Measurements from ENCODE around the gene PAFAH1B2. TPM values are rescaled to one million over a fixed set of nuclear protein-coding genes. Genes with fewer than 3 reads are reported as not detected.
A peak's percentile ranks its signal among the peaks of the same experiment; 100 is the strongest.

PAFAH1B2 gene
- total RNA-seq, 2 experiments from 2014 or later = 59.9 to 62.8 TPM

DNA sequence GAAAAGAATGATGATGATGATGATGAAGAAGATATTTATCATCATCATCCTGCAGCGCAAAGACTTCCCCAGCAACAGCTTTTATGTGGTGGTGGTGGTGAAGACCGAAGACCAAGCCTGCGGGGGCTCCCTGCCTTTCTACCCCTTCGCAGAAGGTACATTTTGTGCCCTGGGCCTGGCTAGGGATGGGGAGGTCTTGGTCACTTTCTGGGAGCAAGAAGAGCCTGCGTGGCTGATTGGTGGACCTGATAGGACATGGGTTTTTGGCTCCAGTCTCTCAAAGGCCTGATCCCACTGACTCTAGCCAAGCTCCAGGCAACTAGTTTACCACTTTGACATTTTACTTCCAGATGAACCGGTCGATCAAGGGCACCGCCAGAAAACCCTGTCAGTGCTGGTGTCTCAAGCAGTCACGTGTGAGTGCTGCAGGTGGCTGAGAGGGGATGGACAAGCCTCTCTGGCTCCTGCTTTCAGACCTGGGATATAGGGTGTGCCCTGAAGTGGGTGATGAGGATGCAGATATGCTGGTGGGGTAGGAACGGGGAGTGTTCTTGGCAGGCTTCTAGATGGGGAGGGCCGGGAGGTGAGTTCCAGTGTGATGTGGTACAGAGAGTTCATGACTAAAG, 39.8 kb downstream of the PAFAH1B2 start:
- H3K4me2 ChIP-seq (ENCODE audit: low read length) = no peak overlapping the region
- no peaks in the 10 kb centered on the region for H3K9me3 ChIP-seq (ENCODE audit: low read length)
- no peaks in the 10 kb centered on the region for H4K20me1 ChIP-seq (ENCODE audit: insufficient read depth, low read length)
- no peak for TF ChIP-seq EZH2phosphoT487 (IDR thresholded peaks at IDR 0.05; ENCODE audit: borderline replicate concordance, low read depth, low read length)
- TF ChIP-seq, protein P1, sequence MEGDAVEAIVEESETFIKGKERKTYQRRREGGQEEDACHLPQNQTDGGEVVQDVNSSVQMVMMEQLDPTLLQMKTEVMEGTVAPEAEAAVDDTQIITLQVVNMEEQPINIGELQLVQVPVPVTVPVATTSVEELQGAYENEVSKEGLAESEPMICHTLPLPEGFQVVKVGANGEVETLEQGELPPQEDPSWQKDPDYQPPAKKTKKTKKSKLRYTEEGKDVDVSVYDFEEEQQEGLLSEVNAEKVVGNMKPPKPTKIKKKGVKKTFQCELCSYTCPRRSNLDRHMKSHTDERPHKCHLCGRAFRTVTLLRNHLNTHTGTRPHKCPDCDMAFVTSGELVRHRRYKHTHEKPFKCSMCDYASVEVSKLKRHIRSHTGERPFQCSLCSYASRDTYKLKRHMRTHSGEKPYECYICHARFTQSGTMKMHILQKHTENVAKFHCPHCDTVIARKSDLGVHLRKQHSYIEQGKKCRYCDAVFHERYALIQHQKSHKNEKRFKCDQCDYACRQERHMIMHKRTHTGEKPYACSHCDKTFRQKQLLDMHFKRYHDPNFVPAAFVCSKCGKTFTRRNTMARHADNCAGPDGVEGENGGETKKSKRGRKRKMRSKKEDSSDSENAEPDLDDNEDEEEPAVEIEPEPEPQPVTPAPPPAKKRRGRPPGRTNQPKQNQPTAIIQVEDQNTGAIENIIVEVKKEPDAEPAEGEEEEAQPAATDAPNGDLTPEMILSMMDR (conservative IDR thresholded peaks at IDR 0.05; ENCODE audit: low read length) = no peak
- CTCF ChIA-PET (ENCODE audit: unreplicated experiment) = no interaction called here
- peaks cover 3% of the 10 kb centered on the region; the same call in 1 of the 2 replicates for H3K79me2 ChIP-seq (ENCODE audit: insufficient read depth, low read depth, low read length)
- POLR2A ChIA-PET = interaction anchor here (0.6 to 1.9 kb wide), 4 partner anchors 38 to 1058 kb away, joined by 3 to 5 read pairs (median 4); no protein-coding TSS in a partner anchor
- no peak overlapping the region for H3K27ac ChIP-seq (ENCODE audit: low read depth, low read length, poor library complexity, severe bottlenecking)
- H3K9me2 ChIP-seq (ENCODE audit: insufficient read depth, low read length) = no peaks in the 10 kb centered on the region
- no peak overlapping the region for H3K4me3 ChIP-seq (ENCODE audit: low read depth, low read length, poor library complexity, severe bottlenecking)
- intact Hi-C loops (cut with micrococcal nuclease; ENCODE audit: unreplicated experiment) = no loop called here
- H3K4me1 ChIP-seq (ENCODE audit: insufficient read depth, low read length, poor library complexity, severe bottlenecking) = peaks cover 41% of the 10 kb centered on the region
- no peak overlapping the region for H2AFZ ChIP-seq (ENCODE audit: low read length)
- no TSS peak for BruUV-seq (replicated peaks)
- H3K36me3 ChIP-seq (ENCODE audit: insufficient read depth, low read length) = peaks cover 19% of the 10 kb centered on the region; the same call in 1 of the 2 replicates
- no peak for DNase-seq (ENCODE audit: low spot score)

DNA sequence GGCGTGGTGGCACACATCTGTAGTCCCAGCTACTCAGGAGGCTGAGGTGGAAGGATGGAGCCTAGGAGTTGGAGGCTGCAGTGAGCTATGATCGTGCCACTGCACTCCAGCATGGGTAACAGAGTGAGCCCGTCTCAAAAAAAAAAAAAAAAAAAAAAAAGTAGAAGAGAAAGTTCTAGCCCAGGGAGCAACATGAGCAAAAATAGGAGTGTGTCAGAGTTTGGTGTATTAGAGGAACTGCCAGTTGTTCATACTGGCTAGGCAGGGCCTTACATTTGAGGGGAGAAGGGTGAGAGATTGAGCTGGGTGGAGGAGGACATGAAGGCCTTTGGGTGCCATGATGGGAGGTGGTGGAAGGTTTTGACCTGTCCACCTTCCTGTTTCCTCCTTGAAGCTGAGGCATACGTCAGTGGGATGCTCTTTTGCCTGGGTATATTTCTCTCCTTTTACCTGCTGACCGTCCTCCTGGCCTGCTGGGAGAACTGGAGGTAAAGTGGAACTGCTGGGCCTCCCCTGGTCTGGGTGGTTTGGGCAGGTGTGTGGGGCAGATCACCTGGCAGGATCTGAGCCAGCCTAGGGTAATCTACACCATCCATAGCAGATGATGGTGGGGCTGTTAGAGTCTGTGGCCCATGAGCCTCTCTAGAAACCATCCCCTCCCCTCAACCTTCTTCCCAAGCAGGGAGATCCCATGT, 41.8 kb downstream of the PAFAH1B2 start:
- intact Hi-C loops (cut with micrococcal nuclease; ENCODE audit: unreplicated experiment) = no loop called here
- peak; percentile 75 for DNase-seq (ENCODE audit: low spot score)
- H3K79me2 ChIP-seq (ENCODE audit: insufficient read depth, low read depth, low read length) = no peaks in the 10 kb centered on the region
- peak overlapping the region; percentile 38 for H3K4me2 ChIP-seq (ENCODE audit: low read length)
- BruUV-seq (replicated peaks) = no TSS peak
- no peak overlapping the region; the same call in 1 of the 2 replicates for H2AFZ ChIP-seq (ENCODE audit: low read length)
- CTCF ChIA-PET (ENCODE audit: unreplicated experiment) = no interaction called here
- peak overlapping the region; percentile 60 for H3K27ac ChIP-seq (ENCODE audit: low read depth, low read length, poor library complexity, severe bottlenecking)
- H3K9me2 ChIP-seq (ENCODE audit: insufficient read depth, low read length) = no peaks in the 10 kb centered on the region
- peaks cover 32% of the 10 kb centered on the region; the same call in 1 of the 2 replicates for H3K36me3 ChIP-seq (ENCODE audit: insufficient read depth, low read length)
- POLR2A ChIA-PET = interaction anchor here (0.9 to 1.2 kb wide), 3 partner anchors 12 to 42 kb away, joined by 4 to 5 read pairs (median 4); partner anchors contain the start of gene PAFAH1B2
- H3K9me3 ChIP-seq (ENCODE audit: low read length) = no peaks in the 10 kb centered on the region
- no peak overlapping the region for H3K4me3 ChIP-seq (ENCODE audit: low read depth, low read length, poor library complexity, severe bottlenecking)
- peaks cover 40% of the 10 kb centered on the region for H3K4me1 ChIP-seq (ENCODE audit: insufficient read depth, low read length, poor library complexity, severe bottlenecking)
- TF ChIP-seq, protein P1 (conservative IDR thresholded peaks at IDR 0.05; ENCODE audit: low read length) = no peak
- TF ChIP-seq EZH2phosphoT487 (IDR thresholded peaks at IDR 0.05; ENCODE audit: borderline replicate concordance, low read depth, low read length) = no peak
- no peaks in the 10 kb centered on the region for H4K20me1 ChIP-seq (ENCODE audit: insufficient read depth, low read length)

DNA sequence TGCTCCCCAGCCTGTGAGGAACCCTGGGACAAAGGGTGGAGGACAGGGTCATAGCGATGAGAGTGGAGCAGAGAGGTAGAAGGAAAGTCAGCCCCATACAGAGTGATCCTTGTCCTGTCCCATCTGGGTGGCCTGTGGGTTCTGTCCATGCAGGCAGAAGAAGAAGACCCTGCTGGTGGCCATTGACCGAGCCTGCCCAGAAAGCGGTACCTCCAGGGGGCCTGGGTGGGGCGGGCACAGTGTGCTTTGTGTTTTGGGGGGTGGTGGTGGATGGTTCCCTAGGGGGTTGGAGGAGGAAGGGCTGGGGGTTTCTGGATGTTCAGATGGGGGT, 42.3 kb downstream of the PAFAH1B2 start:
- Histone ChIP-seq H3K79me2 (ENCODE audit: insufficient read depth, low read depth, low read length) (no peaks in the 10 kb centered on the region), H3K9me3 (ENCODE audit: low read length) (no peaks in the 10 kb centered on the region), H3K9me2 (ENCODE audit: insufficient read depth, low read length) (no peaks in the 10 kb centered on the region), H2AFZ (ENCODE audit: low read length) (no peak overlapping the region), H3K4me3 (ENCODE audit: low read depth, low read length, poor library complexity, severe bottlenecking) (no peak overlapping the region), H3K27ac (ENCODE audit: low read depth, low read length, poor library complexity, severe bottlenecking) (peak overlapping the region; percentile 60), H3K4me1 (ENCODE audit: insufficient read depth, low read length, poor library complexity, severe bottlenecking) (peaks cover 37% of the 10 kb centered on the region), H3K36me3 (ENCODE audit: insufficient read depth, low read length) (peaks cover 32% of the 10 kb centered on the region; the same call in 1 of the 2 replicates), H3K4me2 (ENCODE audit: low read length) (peak overlapping the region; percentile 38), H4K20me1 (ENCODE audit: insufficient read depth, low read length) (no peaks in the 10 kb centered on the region)
- CTCF ChIA-PET (ENCODE audit: unreplicated experiment) = no interaction called here
- BruUV-seq (replicated peaks) = no TSS peak
- POLR2A ChIA-PET = interaction anchor here (1.1 to 1.2 kb wide), 2 partner anchors 15 to 42 kb away, joined by 4 read pairs; partner anchors contain the start of gene PAFAH1B2
- no peak for DNase-seq (ENCODE audit: low spot score)
- TF ChIP-seq, protein P1 (conservative IDR thresholded peaks at IDR 0.05; ENCODE audit: low read length) = no peak
- no peak for TF ChIP-seq EZH2phosphoT487 (IDR thresholded peaks at IDR 0.05; ENCODE audit: borderline replicate concordance, low read depth, low read length)
- intact Hi-C loops (cut with micrococcal nuclease; ENCODE audit: unreplicated experiment) = no loop called here

All from OCI-LY7 (cell line).